ENCODE data around the gene DPP9. TPM values are rescaled to one million over a fixed set of nuclear protein-coding genes. Genes with fewer than 3 reads are reported as not detected.

The DPP9 gene
- total RNA-seq, 1 donor = 42.0 TPM

GRCh38 chr19:4638828-4639530 lies 84.7 kb downstream of the DPP9 start, which contains the start of gene TNFAIP8L1:
TNFAIP8L1 (plus strand) TSS chr19:4639516; CDS start chr19:4651870, 12,354 bp downstream.
- peak; percentile 90 to 99 (median 98) for DNase-seq (ENCODE audit: low read depth in 2 of 3, low spot score in 2 of 3)

DNA sequence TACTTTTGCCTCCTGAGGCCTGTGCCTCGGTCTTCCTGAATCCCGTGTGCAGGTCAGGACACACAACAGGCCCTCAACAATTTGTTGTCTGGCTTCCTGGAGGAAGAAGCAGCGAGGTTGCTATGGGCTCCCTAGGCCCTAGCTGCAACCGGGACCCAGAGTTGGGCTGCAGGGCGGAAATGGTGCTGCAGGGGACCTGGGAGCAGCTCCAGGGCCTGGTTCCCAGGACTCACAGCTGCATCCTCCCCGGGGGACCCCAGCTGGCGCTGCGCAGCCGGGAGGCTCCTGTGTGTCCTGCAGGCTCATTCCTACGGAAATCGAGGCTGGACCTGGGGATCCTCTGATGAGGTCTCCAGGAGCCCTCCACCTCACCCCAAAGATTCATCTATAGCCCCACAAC lies 85.3 kb downstream of the DPP9 start:
- no peak for DNase-seq (ENCODE audit: low read depth in 2 of 3, low spot score in 2 of 3)

DNA sequence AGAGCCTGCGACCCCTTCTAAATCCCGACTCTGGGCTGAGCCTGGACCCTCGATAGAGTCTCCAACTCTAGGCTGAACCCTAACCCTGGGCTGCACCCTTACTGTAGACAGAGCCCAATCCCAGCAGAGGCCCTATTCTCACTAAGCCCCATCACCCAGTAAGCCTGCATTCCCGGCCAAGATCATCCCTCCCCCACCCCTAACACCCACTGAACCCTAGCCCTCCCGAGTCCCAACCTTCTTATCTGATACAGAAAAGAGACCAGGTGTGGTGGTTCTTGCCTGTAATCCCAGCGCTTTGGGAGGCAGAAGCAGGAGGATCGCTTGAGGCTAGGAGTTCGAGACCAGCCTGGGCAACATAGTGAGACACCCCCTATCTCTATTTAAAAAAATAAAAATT lies 86.9 kb downstream of the DPP9 start:
- no peak for DNase-seq (ENCODE audit: low read depth in 2 of 3, low spot score in 2 of 3)

DNA sequence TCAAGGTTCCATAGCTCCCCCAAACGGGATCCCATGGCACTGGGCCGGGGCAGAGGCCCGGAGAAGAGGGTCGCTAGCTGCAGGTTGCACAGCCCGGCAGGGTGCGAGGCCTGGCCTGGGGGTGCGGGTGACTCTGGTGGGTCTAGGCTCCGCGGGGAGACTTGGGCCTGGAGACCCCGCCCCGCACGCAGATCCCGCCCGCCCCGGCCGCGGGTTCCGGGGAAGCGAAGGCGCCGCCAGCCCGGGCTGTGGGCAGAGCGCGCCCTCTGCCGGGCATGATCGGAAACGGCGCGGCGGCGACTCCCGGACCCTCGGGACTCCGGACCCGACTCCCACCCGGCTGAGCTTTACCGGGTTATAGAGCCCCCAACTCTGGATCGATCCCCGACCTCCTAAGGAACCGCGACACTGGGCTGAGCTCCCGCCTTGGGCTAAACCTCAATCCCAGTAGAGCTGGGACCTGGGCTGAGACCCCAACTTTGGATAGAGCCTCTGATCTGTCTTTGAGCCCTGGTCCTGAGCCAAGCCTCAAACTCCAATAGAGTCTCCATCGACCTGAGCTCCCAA lies 87.4 kb downstream of the DPP9 start:
- peak; percentile 51 to 62 (median 54) for DNase-seq (ENCODE audit: low read depth in 2 of 3, low spot score in 2 of 3)

GRCh38 chr19:4635754-4636116 lies 87.9 kb downstream of the DPP9 start:
- no peak for DNase-seq (ENCODE audit: low read depth in 2 of 3, low spot score in 2 of 3)

- peak in 2 of 3 donors; percentile 79 to 87 for DNase-seq (ENCODE audit: low read depth in 2 of 3, low spot score in 2 of 3)
Observed at GRCh38 chr19:4633140-4633967, 90.3 kb downstream of the DPP9 start.

Small RNA genes lying within 50 kb of the gene (small RNA-seq; reads per million reads assigned to genes)
- 0.34 reads per million for gene MIR7-3

Other genes with a start within 250 kb of the DPP9 start
- gene PLIN4, start 205.4 kb downstream of the DPP9 start, total RNA-seq = under 0.01 TPM
- 0.27 TPM for gene PLIN5, start 188.6 kb downstream of the DPP9 start, total RNA-seq
- gene LRG1, start 183.8 kb downstream of the DPP9 start, total RNA-seq = 0.54 TPM
- gene SEMA6B, start 164.2 kb downstream of the DPP9 start, total RNA-seq = 0.27 TPM
- gene TNFAIP8L1, start 84.3 kb downstream of the DPP9 start, total RNA-seq = 19.4 TPM
- 87.8 TPM for gene MYDGF, start 53.5 kb downstream of the DPP9 start, total RNA-seq
- 21.0 TPM for gene FEM1A, start 67.9 kb upstream of the DPP9 start, total RNA-seq
- 7.8 TPM for gene TICAM1, start 107.9 kb upstream of the DPP9 start, total RNA-seq
- 196 TPM for gene PLIN3, start 143.8 kb upstream of the DPP9 start, total RNA-seq
- gene ARRDC5, start 179.1 kb upstream of the DPP9 start, total RNA-seq = 6.2 TPM
- gene UHRF1, start 185.7 kb upstream of the DPP9 start, total RNA-seq = 51.4 TPM
- 26.7 TPM for gene KDM4B, start 245.3 kb upstream of the DPP9 start, total RNA-seq